Thyroid gland (tissue), 4 donors: ENCODE results near the gene OLFML1. TPM values are rescaled to one million over a fixed set of nuclear protein-coding genes. Genes with fewer than 3 reads are reported as not detected.
"Not testable (repeated sequence)": the region's sequence is repeated elsewhere in the genome, so short reads cannot be mapped to it uniquely, and the experiment has no call there.

Experiments used
- DNase-seq, 2 donors: peaks; one replicate each; pipeline ENCODE4 v3.0.0-alpha.2; 2019
- H3K27ac ChIP-seq, 3 donors: fragments of 200-600 bp; sonication (generic); 1 replicate in 2 of 3; 2 replicates in 1 of 3; pipeline ENCODE4 v1.5.1; 2016 to 2019; ENCODE audit warnings: mild to moderate bottlenecking in 1 of 3, moderate library complexity in 1 of 3
- H3K27me3 ChIP-seq: fragments of 200-600 bp; sonication (generic); one replicate; pipeline ENCODE4 v1.5.1; 2019
- H3K36me3 ChIP-seq, 2 donors: fragments of 200-600 bp; sonication (generic); one replicate each; pipeline ENCODE4 v1.5.1; 2016 to 2019
- H3K4me1 ChIP-seq, 2 donors: fragments of 200-600 bp; sonication (generic); one replicate each; pipeline ENCODE4 v1.5.1; 2017 to 2019
- H3K4me3 ChIP-seq, 3 donors: fragments of 200-600 bp; sonication (generic); replicated peaks in 1 of 3; 1 replicate in 2 of 3; 2 replicates in 1 of 3; pipeline ENCODE4 v1.5.1; 2016; ENCODE audit warnings: mild to moderate bottlenecking in 1 of 3
- H3K9me3 ChIP-seq: fragments of 200-600 bp; sonication (generic); one replicate; pipeline ENCODE4 v1.5.1; 2017
- POLR2A ChIP-seq, 2 donors: fragments of 450-650 bp; IDR thresholded peaks; one replicate each; pipeline ENCODE4 v1.6.1; 2017; ENCODE audit warnings: antibody characterized with exemption in 2 of 2, mild to moderate bottlenecking in 2 of 2, moderate library complexity in 1 of 2
- WGBS, 2 donors: methylation state at CpG; one replicate each; pipeline ENCODE4 v1.1.5; 2017; 5-methylcytosine and 5-hydroxymethylcytosine counted together
- intact Hi-C: fragments of 100-400 bp; cut with DNase I; formaldehyde crosslinking; loops from one replicate; pipeline ENCODE4 v1.15.1; 2023
- total RNA-seq, 4 donors: library from RNA; depleted of rRNA; stranded (reverse); fragments of >200 nt; gene quantifications; one replicate each; pipeline ENCODE4 v1.2.3, GENCODE V29; 2016
- TF ChIP-seq, protein P1 (sequence below), 6 experiments: fragments of 200-600 bp in 3 of 6; fragments of 450-650 bp in 3 of 6; sonication (generic) in 3 of 6; IDR thresholded peaks; one replicate each; pipeline ENCODE4 v1.5.1; 2016 to 2019; ENCODE audit warnings: antibody characterized with exemption in 6 of 6, mild to moderate bottlenecking in 2 of 6, inconsistent platforms in 1 of 6, moderate library complexity in 1 of 6

The OLFML1 gene
- total RNA-seq, 4 donors from 2014 or later: 2.7 to 11.0 (median 5.8) TPM

DNA sequence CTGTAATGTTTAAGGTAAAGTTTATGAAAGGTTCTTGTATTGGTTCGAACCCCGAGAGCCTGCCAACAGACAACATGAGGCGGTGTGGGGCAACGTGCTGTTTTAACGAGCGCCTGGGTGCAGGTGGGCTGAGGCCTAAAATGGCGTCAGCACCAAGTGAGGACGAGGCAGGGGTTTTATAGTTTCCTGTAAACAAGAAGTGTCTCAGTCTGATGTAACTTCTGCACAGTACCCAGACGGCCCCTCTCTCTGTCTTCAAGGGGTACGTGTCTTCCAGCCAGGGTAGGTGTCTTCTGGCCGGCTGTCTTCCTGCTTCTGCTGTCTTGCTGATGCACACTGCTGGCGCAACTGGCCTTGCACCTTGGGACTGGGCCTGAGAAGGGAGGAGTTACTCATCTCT lies 31.2 kb downstream of the OLFML1 start:
- no peaks in the 10 kb centered on the region for H3K36me3 ChIP-seq
- TF ChIP-seq, protein P1, sequence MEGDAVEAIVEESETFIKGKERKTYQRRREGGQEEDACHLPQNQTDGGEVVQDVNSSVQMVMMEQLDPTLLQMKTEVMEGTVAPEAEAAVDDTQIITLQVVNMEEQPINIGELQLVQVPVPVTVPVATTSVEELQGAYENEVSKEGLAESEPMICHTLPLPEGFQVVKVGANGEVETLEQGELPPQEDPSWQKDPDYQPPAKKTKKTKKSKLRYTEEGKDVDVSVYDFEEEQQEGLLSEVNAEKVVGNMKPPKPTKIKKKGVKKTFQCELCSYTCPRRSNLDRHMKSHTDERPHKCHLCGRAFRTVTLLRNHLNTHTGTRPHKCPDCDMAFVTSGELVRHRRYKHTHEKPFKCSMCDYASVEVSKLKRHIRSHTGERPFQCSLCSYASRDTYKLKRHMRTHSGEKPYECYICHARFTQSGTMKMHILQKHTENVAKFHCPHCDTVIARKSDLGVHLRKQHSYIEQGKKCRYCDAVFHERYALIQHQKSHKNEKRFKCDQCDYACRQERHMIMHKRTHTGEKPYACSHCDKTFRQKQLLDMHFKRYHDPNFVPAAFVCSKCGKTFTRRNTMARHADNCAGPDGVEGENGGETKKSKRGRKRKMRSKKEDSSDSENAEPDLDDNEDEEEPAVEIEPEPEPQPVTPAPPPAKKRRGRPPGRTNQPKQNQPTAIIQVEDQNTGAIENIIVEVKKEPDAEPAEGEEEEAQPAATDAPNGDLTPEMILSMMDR (IDR thresholded peaks at IDR 0.05): no peak
- TF ChIP-seq POLR2A (IDR thresholded peaks at IDR 0.05): no peak
- intact Hi-C loops: loop anchor here (10.0 kb wide), 1 partner anchor 58 kb away; no protein-coding TSS in a partner anchor
- H3K4me1 ChIP-seq: peaks cover 32 to 40% of the 10 kb centered on the region in 2 donors
- no peak overlapping the region for H3K27ac ChIP-seq
- WGBS, 2 donors: 95% methylated on average over 12 of the region's 12 CpGs
- no peak for DNase-seq
- H3K4me3 ChIP-seq: no peak overlapping the region
- no peaks in the 10 kb centered on the region for H3K9me3 ChIP-seq
- H3K27me3 ChIP-seq: no peaks in the 10 kb centered on the region

DNA sequence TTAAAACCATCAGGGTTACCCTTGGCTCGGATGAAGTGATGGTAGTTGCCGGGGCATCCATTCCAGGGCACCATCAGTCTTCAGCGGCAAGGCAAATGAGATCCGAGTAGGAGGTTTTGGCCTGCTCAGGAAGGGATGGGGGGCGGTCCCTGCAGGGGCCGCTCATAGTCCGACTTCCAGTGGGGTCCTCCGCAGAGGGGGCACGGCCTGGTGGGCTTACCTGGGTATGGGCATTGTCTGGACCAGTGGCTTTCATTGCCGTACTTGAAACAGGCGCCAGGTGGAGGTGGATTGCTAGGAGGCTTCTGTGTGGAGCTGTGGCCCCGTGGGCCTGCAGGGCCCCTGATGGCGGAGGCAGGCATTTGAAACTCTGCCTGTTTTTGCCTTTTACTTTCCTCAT lies 32.4 kb downstream of the OLFML1 start:
- H3K9me3 ChIP-seq, H3K27me3 ChIP-seq, H3K27ac ChIP-seq, H3K36me3 ChIP-seq, H3K4me3 ChIP-seq, DNase-seq: not testable (repeated sequence)
- 97 to 100% methylated on average over 11 to 13 of the region's 13 CpGs for WGBS, 2 donors
- intact Hi-C loops: loop anchor here (10.0 kb wide), 1 partner anchor 57 kb away; no protein-coding TSS in a partner anchor
- peaks cover 31 to 35% of the 10 kb centered on the region in 2 donors for H3K4me1 ChIP-seq

DNA sequence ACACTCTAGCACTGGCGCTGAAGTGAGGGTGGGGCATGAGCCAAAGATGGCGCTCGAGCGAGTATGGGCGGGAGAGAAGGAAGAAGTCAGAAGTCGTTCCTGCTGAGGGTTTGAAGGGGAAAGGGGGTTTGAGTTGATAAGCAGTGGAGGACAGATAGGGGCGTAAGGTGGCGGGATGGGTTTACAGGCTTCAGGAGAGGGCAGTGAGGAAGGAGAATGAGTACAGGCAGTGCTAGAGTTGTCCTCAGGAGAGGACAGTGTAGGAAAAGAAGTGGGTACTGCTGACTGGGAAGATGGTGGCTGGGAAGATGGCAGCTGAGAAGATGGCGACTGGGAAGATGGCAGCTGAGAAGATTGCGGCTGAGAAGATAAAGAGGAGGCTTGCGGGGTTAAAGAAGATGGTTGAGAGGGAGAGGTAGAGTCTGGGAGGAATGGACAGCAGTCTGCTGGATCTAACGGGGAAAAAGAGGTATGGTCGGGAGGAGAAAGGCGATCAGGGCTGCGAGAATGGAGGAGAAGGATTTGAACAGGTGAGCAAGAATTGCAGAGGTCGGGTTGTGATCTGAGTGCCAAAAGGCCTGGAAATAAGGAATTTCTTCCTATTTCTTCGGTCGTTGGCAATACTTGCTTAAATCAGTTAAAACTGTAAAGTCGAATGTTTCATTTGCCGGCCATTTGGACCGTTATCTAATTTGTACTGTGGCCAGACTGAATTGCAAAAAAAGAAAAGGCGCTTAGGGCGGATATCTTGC lies 33.7 kb downstream of the OLFML1 start:
- no peak overlapping the region for H3K27ac ChIP-seq
- peaks cover 41 to 44% of the 10 kb centered on the region in 2 donors for H3K4me1 ChIP-seq
- WGBS, 2 donors: 95 to 96% methylated on average over 23 of the region's 23 CpGs
- intact Hi-C loops: loop anchor here (10.0 kb wide), 1 partner anchor 56 kb away; no protein-coding TSS in a partner anchor
- H3K36me3 ChIP-seq: no peaks in the 10 kb centered on the region
- no peak overlapping the region for H3K4me3 ChIP-seq
- H3K27me3 ChIP-seq: no peaks in the 10 kb centered on the region
- no peak for DNase-seq
- H3K9me3 ChIP-seq: no peaks in the 10 kb centered on the region
- TF ChIP-seq, protein P1 (IDR thresholded peaks at IDR 0.05): no peak
- no peak for TF ChIP-seq POLR2A (IDR thresholded peaks at IDR 0.05)

DNA sequence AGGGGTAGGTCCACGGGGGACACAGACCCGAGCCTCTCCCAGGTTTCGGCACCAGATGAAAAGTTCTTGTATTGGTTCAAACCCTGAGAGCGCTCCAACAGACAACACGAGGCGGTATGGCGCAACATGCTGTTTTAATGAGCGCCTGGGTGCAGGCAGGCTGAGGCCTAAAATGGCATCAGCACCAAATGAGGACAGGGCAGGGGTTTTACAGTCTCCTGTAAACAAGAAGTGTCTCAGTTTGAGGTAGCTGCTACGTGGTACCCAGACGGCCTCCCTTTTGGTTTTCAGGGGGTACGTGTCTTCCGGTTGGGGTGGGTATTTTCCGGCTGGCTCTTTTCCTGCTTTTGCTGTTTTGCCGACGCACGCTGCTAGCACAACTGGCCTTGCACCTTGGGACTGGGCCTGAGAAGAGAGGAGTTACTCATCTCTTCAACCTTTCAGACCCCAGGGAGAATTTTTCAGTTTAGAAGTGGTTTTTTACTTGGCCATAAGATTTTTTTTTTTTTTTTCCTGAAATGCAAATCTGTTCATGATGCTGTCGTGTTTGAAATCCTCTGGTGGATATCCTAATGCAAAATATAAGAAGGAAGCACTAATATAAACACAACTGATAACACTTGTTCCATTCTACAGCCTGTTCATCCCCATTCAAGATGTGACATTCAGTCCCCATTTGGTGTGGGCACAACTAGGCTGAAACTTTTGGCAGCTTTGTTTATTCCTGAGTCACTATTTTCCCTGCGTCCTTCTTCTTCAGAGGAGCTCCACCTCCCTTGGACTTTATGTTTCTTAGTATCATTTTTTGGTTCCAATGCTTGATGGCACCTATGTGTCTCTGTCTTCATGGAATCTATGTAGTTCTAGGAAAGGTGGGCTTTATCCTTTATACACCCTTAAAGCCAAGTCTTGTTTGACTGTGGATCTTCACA lies 35.0 kb downstream of the OLFML1 start:
- Histone ChIP-seq H3K27ac (peak overlapping the region; percentile 59 to 97 (median 62)), H3K36me3 (no peaks in the 10 kb centered on the region), H3K27me3 (no peaks in the 10 kb centered on the region), H3K9me3 (no peaks in the 10 kb centered on the region), H3K4me3 (no peak overlapping the region), H3K4me1 (peaks cover 44 to 57% of the 10 kb centered on the region in 2 donors)
- intact Hi-C loops: no loop called here
- TF ChIP-seq POLR2A (IDR thresholded peaks at IDR 0.05): no peak
- TF ChIP-seq, protein P1 (IDR thresholded peaks at IDR 0.05): no peak
- WGBS, 2 donors: 66 to 80% methylated on average over 15 to 18 of the region's 18 CpGs
- DNase-seq: no peak

DNA sequence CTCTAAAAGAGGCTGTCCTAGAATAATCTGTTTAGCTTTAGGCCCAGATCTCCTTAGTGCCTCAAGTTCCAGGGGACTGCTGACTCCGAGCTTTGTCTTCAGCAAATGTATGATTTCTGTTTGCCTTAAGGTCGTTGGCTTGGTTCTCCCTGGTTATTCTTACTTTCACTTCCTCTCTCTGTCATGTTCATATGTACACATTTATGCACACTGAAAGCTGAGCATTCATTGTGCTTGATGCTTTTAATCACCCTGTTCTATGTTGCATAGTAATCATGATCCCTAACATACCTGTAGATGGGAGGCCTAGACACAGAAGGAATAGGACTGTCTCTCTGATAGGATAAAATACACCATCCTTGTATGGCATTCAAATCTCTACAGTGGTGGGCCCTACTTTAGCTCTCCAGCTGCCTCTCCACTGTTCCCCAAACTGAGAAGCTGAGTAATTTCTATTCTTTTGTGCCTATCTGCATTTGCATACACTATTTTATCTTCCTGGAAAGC lies 35.7 kb downstream of the OLFML1 start:
- Histone ChIP-seq H3K4me3 (no peak overlapping the region), H3K9me3 (no peaks in the 10 kb centered on the region), H3K27me3 (no peaks in the 10 kb centered on the region), H3K36me3 (no peaks in the 10 kb centered on the region), H3K4me1 (peaks cover 47 to 59% of the 10 kb centered on the region in 2 donors), H3K27ac (peak overlapping the region; percentile 59 to 97 (median 62))
- WGBS, 2 donors: 0 to 2% methylated on average over 2 of the region's 2 CpGs
- intact Hi-C loops: no loop called here
- no peak for TF ChIP-seq POLR2A (IDR thresholded peaks at IDR 0.05)
- TF ChIP-seq, protein P1 (IDR thresholded peaks at IDR 0.05): no peak
- no peak for DNase-seq
